DND-41 (cell line): ENCODE results near the gene CCDC158.

ENCODE experiments used
- ATAC-seq: fragments of 200-7000 bp; cut with Tn5 transposase; 3 replicates; pipeline ENCODE4 v1.9.1; 2021; ENCODE audit warnings: low read depth; ENCODE audit not compliant: insufficient read depth
- DNase-seq: peaks from one replicate; pipeline ENCODE4 v3.0.0-alpha.2; 2020
- H2AFZ ChIP-seq: 2 replicates; pipeline ENCODE4 v1.6.0; 2012; ENCODE audit warnings: low read depth, low read length
- H3K27ac ChIP-seq: 2 replicates; pipeline ENCODE4 v1.5.1; 2012; ENCODE audit warnings: low read length, inconsistent platforms
- H3K27me3 ChIP-seq: fragments of 200-600 bp; sonication (generic); 2 replicates; pipeline ENCODE4 v1.6.0; 2012; ENCODE audit warnings: low read length, mild to moderate bottlenecking, inconsistent platforms; ENCODE audit not compliant: insufficient read depth, poor library complexity
- H3K36me3 ChIP-seq: 2 replicates; pipeline ENCODE4 v1.5.1; 2012; ENCODE audit warnings: low read length, inconsistent platforms; ENCODE audit not compliant: insufficient read depth
- H3K4me1 ChIP-seq: 2 replicates; pipeline ENCODE4 v1.5.1; 2012; ENCODE audit warnings: mild to moderate bottlenecking, low read length; ENCODE audit not compliant: insufficient read depth
- H3K4me2 ChIP-seq: 2 replicates; pipeline ENCODE4 v1.6.0; 2012; ENCODE audit warnings: mild to moderate bottlenecking, moderate library complexity, low read length, inconsistent platforms; ENCODE audit not compliant: insufficient read depth
- H3K4me3 ChIP-seq, 2 experiments: fragments of 200-600 bp in 1 of 2; shearing (Covaris generic) in 1 of 2; 2 replicates each; pipeline ENCODE4 v1.5.1; 2012 to 2016; ENCODE audit warnings: inconsistent platforms in 2 of 2, low read length in 2 of 2, mild to moderate bottlenecking in 2 of 2, low read depth in 1 of 2, moderate library complexity in 1 of 2
- H3K79me2 ChIP-seq: 2 replicates; pipeline ENCODE4 v1.6.0; 2012; ENCODE audit warnings: low read length, inconsistent platforms; ENCODE audit not compliant: insufficient read depth
- H3K9ac ChIP-seq: 2 replicates; pipeline ENCODE4 v1.6.0; 2012; ENCODE audit warnings: low read depth, mild to moderate bottlenecking, inconsistent platforms, low read length, moderate library complexity
- H3K9me3 ChIP-seq: 2 replicates; pipeline ENCODE4 v1.5.1; 2012; ENCODE audit warnings: low read length, moderate library complexity, mild to moderate bottlenecking, inconsistent platforms; ENCODE audit not compliant: insufficient read depth, severe bottlenecking
- H4K20me1 ChIP-seq: 2 replicates; pipeline ENCODE4 v1.6.0; 2012; ENCODE audit warnings: low read length; ENCODE audit not compliant: insufficient read depth
- EZH2 ChIP-seq: IDR thresholded peaks from 3 replicates; pipeline ENCODE4 v1.6.1; 2012; ENCODE audit warnings: borderline replicate concordance, low read depth, mild to moderate bottlenecking, moderate library complexity, low read length, inconsistent platforms; ENCODE audit not compliant: severe bottlenecking
- TF ChIP-seq, protein P1 (sequence below): IDR thresholded peaks from 2 replicates; pipeline ENCODE4 v1.5.1; 2012; ENCODE audit warnings: borderline replicate concordance, low read length, moderate library complexity, mild to moderate bottlenecking; ENCODE audit not compliant: poor library complexity, severe bottlenecking; ENCODE audit errors: extremely low read depth

Gene CCDC158

DNA sequence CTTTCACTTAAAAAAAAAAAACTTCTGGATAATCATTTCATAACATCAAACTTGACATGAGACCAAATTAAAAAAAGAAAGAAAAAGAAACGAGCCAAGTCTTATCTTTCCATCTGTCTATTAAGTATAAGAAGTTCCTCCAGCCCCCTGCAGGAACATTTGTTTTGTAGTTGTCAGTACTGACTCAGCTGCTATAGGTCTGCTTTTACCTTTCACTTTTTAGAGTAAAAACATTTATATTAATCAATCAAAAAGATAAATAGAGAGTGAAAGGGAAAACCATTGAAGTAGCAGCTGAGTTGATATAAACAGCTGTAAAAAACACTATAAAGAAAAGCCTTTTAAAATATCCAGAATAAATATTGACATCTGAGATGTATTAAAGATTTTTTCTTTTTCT lies 46.1 kb downstream of the CCDC158 start:
- TF ChIP-seq, protein P1, sequence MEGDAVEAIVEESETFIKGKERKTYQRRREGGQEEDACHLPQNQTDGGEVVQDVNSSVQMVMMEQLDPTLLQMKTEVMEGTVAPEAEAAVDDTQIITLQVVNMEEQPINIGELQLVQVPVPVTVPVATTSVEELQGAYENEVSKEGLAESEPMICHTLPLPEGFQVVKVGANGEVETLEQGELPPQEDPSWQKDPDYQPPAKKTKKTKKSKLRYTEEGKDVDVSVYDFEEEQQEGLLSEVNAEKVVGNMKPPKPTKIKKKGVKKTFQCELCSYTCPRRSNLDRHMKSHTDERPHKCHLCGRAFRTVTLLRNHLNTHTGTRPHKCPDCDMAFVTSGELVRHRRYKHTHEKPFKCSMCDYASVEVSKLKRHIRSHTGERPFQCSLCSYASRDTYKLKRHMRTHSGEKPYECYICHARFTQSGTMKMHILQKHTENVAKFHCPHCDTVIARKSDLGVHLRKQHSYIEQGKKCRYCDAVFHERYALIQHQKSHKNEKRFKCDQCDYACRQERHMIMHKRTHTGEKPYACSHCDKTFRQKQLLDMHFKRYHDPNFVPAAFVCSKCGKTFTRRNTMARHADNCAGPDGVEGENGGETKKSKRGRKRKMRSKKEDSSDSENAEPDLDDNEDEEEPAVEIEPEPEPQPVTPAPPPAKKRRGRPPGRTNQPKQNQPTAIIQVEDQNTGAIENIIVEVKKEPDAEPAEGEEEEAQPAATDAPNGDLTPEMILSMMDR = no peak
- no peak for TF ChIP-seq EZH2
- Histone ChIP-seq H2AFZ (no peak overlapping the region), H3K9me3 (no peaks in the 10 kb centered on the region), H3K4me1 (no peaks in the 10 kb centered on the region), H3K9ac (no peak overlapping the region), H3K79me2 (no peaks in the 10 kb centered on the region), H4K20me1 (no peaks in the 10 kb centered on the region), H3K36me3 (no peaks in the 10 kb centered on the region), H3K27me3 (no peaks in the 10 kb centered on the region), H3K27ac (no peak overlapping the region), H3K4me2 (no peak overlapping the region), H3K4me3 (no peak overlapping the region)
- no peak for ATAC-seq
- no peak for DNase-seq

DNA sequence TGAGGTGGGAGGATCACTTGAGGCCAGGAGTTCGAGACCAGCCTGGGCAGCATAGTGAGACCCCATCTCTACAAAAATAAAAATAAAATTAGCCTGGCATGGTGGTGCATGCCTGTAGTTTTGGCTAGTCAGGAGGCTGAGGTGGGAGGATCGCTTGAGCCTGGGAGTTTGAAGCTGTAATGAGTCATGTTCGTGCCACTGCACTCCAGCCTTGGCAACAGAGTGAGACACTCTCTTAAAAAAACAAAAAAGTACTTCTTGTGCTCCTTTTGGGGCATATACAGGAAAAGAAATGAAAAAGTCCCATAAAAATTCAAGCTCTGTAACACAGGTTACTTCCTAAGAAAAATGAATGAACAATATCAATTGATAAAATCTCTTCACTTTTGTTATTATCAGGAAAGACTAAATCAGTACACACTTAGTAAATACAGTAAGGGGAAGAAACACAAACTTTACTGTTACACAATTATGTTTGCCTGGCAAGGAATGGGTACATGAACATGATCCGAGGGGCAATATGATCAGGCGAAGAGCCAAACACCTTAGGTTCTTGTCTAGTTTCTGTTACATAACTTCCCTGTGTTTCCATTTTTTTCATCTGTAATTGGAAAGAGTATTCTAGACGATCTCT lies 46.9 kb downstream of the CCDC158 start:
- no peak overlapping the region for H2AFZ ChIP-seq
- no peak overlapping the region for H3K4me2 ChIP-seq
- no peak for ATAC-seq
- H4K20me1 ChIP-seq = no peaks in the 10 kb centered on the region
- no peaks in the 10 kb centered on the region for H3K4me1 ChIP-seq
- no peak for DNase-seq
- TF ChIP-seq EZH2 = no peak
- TF ChIP-seq, protein P1 = no peak
- H3K9ac ChIP-seq = no peak overlapping the region
- no peaks in the 10 kb centered on the region for H3K36me3 ChIP-seq
- no peaks in the 10 kb centered on the region for H3K9me3 ChIP-seq
- no peaks in the 10 kb centered on the region for H3K79me2 ChIP-seq
- no peaks in the 10 kb centered on the region for H3K27me3 ChIP-seq
- H3K27ac ChIP-seq = no peak overlapping the region
- H3K4me3 ChIP-seq = no peak overlapping the region

DNA sequence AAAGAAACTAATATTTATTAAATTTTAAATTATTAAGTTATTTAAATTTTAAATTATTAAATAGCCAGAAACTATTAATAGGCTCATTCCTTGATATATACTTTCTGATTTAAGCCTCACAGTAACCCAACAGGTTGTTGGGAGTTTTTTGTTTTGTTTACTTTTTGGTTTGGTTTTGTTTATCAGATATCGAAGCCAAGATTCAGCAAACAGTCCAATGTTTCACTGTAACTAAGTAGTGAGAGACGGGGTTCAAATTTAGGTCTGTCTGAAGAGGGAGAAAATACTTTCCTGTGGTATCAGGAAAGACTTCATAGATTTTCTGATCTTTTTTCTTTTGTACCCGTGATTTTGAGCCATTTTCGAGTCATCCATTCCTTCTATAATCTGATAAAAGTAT lies 54.2 kb downstream of the CCDC158 start:
- Histone ChIP-seq H3K9me3 (no peaks in the 10 kb centered on the region), H3K79me2 (no peaks in the 10 kb centered on the region), H3K9ac (no peak overlapping the region), H2AFZ (no peak overlapping the region), H3K27me3 (no peaks in the 10 kb centered on the region), H4K20me1 (no peaks in the 10 kb centered on the region), H3K4me1 (no peaks in the 10 kb centered on the region), H3K4me2 (no peak overlapping the region), H3K36me3 (no peaks in the 10 kb centered on the region), H3K27ac (no peak overlapping the region), H3K4me3 (no peak overlapping the region)
- TF ChIP-seq, protein P1 = no peak
- TF ChIP-seq EZH2 = no peak
- ATAC-seq (no peak), DNase-seq (no peak)
